Measurements from ENCODE around the gene CHGA.

The CHGA gene

DNA sequence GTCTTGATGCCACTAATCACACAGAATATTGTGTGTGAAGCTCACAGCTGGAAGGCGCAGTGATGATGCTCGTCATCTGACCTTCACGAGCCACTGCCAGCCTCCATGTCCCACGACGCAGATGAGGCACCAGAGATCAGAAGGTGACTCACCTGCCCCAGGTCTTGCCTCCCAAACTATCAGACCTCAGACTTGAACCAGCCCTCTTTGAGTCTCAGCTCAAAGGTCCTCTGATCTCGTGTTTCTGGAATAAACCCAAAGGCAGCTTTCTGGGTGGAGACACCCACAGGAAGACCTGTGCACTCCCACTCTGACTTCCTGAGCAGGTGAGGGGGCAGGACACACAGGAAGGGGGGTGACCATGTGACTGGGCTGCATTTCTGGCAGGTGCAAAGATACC lies 19.6 kb upstream of the CHGA start:
- DNase-seq (ENCODE audit: low read depth) = no peak

DNA sequence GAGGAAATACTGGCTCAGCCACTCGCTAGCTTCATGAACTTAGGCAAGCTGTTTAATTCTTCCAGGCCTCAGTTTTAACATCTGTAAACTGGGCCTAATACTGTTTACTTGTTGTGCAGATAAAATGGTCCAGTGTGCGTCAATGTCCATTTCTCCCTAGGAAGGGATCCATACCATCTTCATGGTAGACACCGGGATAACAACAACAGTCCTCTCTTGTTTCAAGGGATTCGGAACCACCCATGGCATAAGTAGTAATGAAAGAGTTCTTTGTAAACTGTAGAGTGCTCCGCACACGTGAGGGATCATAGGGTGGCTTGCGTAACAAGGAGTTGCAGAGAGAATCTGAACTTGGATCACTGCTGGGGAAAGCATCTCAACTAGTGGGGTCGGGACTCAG lies 17.3 kb upstream of the CHGA start:
- DNase-seq (ENCODE audit: low read depth) = no peak

DNA sequence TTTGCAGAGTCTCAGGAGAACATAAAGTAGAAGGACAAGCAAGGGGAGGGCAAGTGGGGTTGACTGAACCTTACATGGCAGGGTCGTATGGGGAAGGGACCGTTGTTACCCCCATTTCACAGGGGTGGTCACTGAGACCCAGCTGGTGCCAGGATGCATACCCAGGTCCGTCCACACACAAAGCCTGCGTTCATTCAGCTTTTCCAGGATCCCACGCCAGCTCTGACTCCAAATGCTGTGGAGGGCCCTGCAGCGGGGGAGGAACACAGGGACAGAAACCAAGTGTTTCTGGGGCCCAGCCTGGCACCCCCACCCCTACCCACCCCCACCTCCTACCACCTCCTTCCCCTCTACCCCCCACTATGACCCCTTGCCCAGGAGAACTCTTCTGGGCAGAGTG lies 16.5 kb upstream of the CHGA start:
- DNase-seq (ENCODE audit: low read depth) = no peak

DNA sequence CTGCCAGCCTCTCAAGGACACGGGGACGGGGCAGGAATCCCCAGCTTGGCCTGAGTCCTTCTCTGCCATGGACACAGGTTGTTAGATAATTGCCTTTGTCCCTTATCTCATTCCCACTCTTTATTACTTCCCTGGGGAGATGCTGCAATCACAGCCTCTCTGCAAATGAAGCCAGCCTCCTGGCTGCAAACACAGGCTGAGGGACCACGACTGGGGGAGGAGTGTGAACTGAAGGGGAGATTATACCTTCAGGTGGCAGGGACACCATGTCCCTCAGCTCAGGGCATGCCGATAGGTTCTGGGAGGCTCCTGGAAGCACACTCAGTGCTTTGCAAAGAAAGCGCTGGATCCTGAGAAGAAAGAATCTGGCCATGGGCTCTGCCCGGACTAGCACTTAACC lies 16.1 kb upstream of the CHGA start:
- no peak for DNase-seq (ENCODE audit: low read depth)

DNA sequence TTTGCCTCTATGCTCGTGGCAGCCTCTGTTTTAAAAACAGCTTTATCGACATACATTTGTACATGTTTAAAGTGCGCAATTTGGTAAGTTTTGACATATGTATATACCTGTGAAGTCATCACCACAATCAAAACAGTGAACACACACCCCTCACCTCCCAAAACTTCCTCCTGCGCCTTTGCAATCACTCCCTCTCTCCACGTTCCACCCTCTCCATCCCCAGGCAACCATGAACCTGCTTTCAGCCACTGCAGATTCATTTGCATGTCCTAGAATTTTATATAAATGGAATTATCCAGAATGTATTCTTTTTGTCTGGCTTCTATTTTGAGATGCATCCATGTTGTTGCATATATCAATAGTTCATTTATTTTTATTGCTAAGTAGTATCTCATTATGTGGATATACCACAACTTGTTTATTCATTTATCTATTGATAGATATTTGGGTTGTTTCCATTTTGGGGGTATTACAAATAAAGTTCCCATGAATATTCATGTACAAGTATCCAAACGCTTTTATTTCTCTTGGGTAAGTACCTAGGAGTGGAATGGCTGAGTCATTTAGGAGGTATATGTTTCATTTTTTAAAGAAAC lies 15.5 kb upstream of the CHGA start:
- no peak for DNase-seq (ENCODE audit: low read depth)

DNA sequence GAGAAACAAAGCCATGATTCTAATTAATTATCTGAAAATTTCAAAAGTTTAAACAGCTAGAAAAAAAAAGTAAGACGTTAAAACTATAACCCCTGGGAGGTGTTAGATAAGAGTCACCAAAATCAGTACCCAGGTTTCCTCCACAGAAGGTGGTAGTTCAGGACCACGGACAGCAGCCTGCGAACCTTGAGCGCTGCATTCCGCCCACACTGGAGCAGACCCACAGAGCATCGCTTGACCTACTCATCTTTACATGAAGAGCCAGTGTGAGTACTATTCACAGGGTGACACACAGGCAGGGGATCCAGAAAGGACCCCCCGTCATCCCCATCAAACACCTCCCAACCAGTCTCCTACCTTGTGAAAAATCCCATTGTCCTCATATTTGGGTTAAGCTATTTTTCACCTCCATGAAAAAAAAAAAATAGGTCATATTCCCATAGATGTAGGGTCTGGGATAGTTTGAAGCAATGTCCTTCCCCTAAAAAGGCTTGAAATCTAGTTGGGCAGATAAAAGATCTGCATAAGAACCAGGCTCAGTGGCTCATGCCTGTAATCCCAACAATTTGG lies 8.8 kb upstream of the CHGA start:
- DNase-seq (ENCODE audit: low read depth) = no peak

DNA sequence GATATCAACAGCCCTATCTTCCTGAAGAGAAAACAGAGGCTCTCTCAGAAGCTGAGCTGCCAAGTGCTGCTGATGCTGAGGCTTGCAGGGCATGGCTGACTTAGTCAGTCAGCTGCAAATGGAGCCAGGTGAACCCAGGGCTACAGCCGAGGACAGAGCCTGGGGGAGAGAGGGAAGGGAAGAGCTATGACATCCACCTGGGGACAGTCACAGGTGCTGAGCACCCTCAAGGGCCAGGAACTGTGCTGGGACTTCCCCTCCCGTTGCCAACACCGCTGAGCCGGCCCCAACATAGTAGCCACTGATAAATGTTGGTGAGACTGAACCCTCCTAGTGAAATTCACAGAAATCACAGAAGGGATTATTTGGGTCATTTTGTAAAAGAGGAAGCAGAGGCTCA lies 6.7 kb upstream of the CHGA start:
- DNase-seq (ENCODE audit: low read depth) = no peak

DNA sequence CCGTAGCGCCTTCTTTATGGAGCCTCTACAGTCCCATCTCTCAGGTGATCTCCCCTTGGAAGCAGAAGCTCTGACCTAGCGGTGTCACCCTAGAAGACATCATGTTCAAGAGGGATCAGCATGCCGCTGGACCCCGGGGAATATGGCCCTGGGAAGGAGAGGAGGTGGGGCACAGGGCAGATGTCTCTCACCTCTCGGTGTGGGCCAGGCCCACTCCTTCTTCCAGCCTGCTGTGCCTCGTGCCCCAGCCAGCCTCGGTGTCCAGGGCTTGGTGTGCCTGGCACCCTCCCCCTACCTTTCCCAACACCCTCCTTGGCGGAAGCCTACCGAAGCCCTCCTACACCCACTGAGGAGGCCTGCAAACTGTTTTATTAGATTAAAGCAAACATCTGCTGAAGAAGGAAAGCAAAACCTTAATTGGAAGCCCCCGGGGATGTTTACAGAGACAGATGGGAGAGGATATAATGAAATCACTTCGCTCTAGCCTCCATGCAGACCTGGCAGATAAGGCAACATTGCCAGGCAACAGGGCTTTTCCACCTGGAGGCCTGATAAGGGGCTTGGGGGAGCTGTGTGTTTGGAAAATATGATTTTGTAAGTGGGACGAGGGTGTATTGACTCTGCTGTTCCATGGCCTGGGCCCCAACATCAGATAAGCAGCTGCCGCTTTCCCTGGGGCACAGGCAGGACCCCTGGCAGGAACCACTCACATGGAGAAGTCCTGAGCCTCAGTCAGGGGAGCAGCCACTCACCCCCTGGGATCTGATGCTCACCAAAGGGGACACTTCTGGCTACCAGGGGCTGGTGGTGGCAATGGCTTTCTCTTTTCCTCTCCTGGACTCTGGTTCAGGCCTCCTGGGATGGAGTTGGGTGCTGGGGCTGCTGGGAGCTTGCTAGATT lies 5.7 kb upstream of the CHGA start:
- no peak for DNase-seq (ENCODE audit: low read depth)

DNA sequence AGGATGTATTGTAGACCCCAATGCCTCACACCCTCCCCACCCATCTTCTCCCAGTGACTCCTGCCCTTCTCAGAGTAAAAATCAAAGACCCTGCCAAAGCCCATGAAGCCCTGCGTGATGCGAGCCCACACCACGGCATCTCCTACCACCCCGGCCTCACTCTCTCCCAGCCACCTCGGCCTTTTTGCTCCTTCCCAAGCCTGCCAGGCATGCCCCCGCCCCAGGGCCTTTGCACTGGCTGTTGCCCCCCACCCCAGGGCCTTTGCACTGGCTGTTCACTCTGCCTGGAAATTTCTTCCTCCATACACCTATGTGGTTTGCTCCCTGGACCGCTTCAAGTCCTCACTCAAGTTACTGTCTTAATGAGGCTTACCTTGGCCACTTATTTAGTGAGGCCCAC lies 5.0 kb upstream of the CHGA start:
- DNase-seq (ENCODE audit: low read depth) = no peak

DNA sequence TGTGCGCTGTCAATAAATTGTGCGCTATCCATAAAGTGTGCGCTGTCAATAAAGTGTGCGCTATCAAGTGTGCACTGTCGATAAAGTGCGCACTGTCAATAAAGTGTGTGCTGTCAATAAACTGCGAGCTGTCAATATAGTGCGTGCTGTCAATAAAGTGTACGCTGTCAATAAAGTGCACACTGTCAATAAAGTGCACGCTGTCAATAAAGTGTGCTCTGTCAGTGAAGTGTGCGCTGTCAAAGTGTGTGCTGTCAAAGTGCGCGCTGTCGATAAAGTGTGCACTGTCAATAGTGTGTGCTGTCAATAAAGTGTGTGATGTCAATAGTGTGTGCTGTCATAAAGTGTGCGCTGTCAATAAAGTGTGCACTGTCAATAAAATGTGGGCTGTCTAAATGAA lies 2.9 kb upstream of the CHGA start:
- DNase-seq (ENCODE audit: low read depth) = no peak

DNA sequence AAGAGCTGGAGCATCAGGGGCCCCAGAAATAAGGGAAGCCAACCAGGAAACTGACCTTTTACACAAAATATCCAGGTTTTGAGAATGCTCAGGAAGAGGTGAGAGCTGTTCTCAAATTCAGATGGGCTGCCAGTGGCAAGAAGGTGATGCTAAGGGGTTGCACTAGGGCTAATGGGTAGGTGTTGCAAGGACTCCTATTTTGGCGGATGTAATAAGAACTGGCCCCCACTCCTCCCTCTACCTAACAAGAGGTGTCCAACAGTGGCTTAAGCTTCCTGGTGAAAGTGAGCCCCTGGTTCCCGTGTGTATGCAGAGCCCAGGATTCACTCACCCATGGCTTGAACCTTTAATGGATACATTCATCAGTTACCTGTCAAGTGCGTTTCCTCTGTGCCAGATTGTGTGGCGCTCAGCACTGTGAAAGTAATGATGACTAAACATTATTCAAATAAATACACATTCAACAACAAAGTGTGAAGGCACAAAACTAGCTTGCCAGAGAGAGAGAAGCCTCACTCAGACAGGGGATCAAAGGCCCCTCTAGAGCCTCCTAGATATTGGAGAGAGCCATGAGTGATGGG lies 705 bp upstream of the CHGA start:
- no peak for DNase-seq (ENCODE audit: low read depth)

DNA sequence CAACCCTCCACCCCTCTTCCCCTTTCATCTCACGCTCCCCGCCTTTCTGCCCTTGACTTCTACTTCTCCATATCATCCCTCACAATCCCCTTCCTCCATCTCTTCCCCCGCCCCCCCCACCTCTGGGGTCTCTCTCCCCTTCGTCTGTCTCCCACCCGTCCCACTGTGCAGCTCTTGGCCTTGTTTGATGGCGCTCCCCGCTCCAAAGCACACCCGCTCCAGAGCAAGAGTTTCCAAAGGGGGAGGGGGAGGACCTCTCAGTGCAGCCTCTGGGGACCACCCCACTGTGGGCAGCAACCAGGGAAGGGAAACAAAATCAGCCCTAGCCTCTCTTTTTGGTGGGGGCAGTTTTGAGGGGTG lies 774 bp downstream of the CHGA start:
- no peak for DNase-seq (ENCODE audit: low read depth)

DNA sequence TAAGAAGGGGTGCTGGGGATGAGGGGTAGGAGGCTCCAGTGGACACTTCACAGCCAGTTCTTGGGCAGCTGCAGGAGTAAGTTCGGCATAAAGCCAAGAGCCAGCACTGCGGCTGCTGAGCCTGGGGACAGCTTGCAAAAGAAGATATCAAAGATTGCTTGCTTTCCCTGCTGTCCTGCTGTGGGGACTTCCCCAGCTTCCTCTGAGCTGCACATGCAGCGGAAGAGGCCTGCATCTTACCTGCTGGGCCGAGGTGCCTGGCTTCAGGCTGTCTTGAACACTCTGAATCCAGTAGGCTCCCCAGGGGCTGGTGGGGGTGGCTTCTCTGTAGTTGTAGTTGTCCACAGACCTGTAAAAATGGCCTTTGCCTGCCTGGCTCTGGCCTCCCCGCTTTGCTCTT lies 1.3 kb downstream of the CHGA start:
- DNase-seq (ENCODE audit: low read depth) = no peak

DNA sequence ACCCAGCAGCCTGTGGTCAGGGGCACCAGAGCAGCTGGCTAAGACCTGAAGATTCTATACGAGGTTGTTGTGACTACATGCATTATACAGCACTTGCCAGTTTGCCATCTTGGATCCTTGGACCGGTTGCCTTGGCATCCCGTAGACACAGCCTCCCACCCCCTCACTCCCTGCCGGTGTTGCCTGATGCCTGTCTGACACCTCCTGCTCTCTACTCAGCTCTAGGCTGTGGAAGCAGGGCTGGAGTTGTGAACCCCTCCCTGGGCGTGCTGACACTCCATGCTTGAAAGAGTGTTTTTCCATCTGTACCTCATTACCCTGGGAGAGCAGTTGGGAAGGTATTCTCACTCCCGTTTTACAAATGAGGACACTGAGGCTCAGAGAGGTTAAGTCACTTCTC lies 2.5 kb downstream of the CHGA start:
- DNase-seq (ENCODE audit: low read depth) = no peak

DNA sequence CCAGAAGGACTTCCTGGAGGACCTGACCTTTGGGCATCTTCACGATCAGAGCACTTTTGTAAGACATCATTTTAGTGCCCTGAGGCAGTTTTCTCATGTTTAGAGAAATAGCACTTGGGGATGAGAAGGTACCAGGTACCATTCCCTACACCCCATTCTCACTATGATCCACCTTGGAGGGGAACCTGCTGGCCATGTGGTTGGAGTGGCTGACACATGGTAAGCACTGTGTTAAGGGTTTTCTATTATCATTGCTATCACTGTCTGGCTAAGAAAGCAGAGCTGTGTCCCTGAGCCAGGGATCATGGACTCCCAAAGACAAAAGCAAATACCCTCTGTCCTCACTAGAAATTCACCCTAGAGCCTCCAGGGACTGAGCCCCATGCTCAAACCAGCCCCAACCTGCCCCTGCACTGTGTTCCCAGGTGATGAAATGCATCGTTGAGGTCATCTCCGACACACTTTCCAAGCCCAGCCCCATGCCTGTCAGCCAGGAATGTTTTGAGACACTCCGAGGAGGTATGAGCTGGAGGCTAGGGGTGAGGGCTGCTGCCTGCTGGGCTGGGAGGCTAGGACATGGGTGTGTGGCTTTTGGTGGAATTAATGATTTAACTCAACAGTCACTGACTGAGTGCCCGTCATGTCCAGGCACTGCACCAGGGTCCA lies 3.4 kb downstream of the CHGA start:
- no peak for DNase-seq (ENCODE audit: low read depth)

DNA sequence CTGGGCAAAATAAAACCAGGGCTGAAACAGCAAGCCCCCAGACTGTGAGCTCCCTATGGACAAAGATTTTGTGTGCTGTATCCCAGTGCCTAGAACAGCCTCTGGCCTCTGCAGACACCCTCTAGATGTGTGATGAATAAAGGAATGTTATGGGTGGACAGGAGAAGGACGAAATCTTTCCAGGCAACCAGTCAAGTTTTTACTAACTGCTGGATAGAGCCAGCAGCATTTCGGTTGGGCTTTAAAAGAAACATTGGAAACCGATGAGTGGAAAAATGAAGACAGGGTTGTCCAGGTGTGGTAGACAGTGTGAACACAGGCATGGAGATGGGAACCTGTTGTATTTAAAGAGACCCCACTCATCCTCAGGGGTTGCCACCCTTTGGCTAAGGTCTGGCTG lies 4.0 kb downstream of the CHGA start:
- DNase-seq (ENCODE audit: low read depth) = no peak

DNA sequence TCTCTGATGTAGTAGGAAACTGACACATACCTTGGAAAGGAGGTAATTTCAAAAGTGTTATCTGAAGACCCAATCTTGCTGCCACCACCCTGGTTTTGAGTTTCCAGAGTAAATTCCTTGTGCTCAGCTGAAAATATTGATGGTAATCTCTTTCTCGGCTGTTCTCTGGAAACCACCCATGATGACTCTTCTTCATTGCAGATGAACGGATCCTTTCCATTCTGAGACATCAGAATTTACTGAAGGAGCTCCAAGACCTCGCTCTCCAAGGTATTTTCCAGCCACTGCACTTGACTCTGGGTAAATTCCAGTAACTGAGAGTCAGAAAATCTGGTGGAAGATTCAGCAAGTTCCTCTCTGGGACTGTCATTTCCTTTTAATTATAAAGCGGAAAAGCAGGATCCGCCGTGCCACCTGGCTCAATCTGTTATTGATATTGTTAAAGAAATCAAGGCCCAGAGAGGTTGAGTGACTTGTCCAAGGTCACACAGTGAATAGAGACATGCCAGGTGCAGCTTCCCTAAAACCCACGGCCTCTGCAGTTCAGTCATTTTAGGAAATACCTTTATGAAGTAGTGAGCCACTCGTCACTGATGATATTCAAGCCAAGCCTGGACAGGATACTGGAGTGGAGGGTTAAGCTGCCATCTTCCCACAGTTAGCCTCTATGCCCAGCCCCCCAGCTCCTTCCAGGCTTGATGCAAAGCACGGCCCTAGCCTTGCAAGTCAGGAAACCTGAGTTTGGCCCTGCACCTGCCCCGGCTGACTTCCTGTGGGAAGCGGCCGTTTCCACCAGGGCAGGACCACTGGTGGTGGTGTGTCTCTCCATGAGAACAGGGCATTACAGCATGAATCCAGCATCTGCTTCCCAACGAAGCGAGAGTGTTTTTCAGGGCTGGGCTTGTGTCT lies 4.7 kb downstream of the CHGA start:
- no peak for DNase-seq (ENCODE audit: low read depth)

DNA sequence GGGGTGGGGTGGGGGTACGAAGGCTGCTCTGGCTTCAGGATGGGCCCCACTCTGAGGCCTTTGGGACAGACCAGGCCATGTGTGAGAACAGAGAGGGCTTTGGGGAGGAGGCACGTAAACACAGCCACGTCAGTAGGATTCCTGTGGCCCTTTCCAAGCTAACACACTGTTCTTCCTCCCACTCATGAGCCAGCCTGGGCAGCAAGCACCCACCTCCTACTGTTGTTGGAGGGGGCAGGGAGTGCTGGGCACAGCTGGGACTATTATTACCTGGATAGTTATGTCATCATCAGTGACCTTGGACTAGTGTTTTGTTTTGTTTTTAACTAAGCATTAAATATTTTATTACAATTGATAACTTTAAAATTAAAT lies 5.3 kb downstream of the CHGA start:
- DNase-seq (ENCODE audit: low read depth) = no peak

DNA sequence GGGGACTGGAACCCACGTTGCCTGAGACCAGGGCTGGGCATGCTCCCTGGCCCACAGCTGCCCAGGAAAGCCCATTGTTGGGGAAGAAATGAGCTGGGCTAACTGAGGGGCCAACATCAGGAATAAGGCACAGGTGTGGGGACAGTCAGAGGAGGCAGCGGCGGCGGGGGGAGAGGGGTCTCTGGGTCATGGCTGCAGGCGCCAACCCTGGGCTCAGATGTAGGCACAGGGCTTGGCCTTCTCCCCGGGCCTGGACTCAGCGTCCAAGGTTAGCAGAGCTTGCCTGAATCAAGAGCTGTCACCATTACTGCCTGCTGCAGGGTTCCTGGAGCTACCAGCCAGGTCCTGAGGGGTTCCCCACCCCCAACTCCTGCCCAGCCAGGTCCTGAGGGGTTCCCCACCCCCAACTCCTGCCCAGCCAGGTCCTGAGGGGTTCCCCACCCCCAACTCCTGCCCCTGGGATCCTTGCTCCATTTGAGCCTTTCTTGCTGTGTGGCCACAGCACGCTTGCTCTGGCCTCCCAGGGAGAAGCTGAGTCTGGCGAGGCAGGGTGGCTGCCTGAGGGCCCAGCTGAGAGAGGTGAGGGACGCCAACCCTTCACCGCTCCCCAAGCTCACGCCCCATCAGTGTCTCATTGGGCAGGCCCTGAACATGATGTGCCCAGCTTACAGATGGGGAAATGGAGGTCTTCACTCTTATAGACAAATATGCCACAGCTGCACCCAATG lies 6.2 kb downstream of the CHGA start:
- no peak for DNase-seq (ENCODE audit: low read depth)

DNA sequence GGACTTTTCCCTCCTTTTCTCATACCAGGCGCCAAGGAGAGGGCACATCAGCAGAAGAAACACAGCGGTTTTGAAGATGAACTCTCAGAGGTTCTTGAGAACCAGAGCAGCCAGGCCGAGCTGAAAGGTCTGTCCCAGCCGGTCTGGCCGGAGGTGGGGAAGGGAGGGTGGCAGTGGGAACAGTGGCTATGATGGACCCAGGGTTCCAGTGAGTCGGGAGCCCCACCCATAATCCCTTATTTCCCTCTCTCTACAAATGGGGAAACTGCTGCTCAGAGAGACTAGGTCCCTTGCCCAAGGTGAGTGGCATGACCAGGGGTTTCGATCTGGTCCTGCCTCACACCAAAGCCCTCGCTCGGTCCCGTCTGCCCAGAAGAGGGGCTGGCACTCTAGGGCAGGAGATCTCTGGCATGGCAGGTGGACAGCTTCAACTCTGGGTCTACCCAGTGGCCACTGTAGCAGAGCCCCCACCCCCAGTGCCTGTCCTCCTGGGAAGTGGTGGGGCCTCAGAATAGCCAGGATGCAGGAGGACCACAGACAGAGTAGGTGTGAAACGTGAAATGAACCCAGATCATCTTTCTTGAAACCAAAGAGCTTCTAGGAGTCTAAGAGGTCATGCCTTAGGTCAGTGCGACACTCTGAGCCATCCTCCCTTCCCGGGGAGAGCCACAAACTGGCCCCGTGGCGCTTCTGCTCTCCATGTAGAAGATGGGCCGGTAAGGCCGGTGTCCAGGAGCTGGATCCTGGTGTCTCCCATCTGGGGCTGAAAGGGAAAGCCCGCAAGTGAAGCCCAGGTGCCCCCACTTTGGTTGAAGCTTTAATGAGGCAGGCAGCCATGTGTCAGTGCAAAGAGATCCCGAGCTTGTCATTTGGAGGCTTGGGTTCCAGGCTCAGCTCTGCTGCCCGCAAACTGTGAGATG lies 7.0 kb downstream of the CHGA start:
- DNase-seq (ENCODE audit: low read depth) = no peak
